Calu3 (cell line): ENCODE data around the gene HYI. TPM values are rescaled to one million over a fixed set of nuclear protein-coding genes. Genes with fewer than 3 reads are reported as not detected.
"Not testable (repeated sequence)": the region's sequence is repeated elsewhere in the genome, so short reads cannot be mapped to it uniquely, and the experiment has no call there.

ENCODE experiments used
- BruUV-seq: library from RNA; stranded (reverse); fragments of 400-500 nt; replicated peaks from 2 replicates; lab custom pipeline; 2021; lab: Mats Ljungman, UMichigan
- CTCF ChIA-PET: fragments of 300-600 bp; sonication (Branson Sonifier 250); formaldehyde crosslinking; loops from one replicate; lab custom pipeline; 2022; ENCODE audit warnings: antibody characterized with exemption; lab: Charles Lee
- DNase-seq: peaks from one replicate; pipeline ENCODE4 v3.0.0; 2022
- H3K27ac Mint-ChIP-seq: one replicate; pipeline ENCODE4 v1.8.0; 2022; ENCODE audit warnings: mixed read lengths; ENCODE audit not compliant: unreplicated experiment
- H3K27me3 Mint-ChIP-seq: one replicate; pipeline ENCODE4 v1.8.0; 2022; ENCODE audit warnings: mixed read lengths; ENCODE audit not compliant: unreplicated experiment
- H3K36me3 Mint-ChIP-seq: one replicate; pipeline ENCODE4 v1.8.0; 2022; ENCODE audit warnings: mild to moderate bottlenecking, moderate library complexity, mixed read lengths; ENCODE audit not compliant: insufficient read depth, unreplicated experiment
- H3K4me1 Mint-ChIP-seq: one replicate; pipeline ENCODE4 v1.8.0; 2022; ENCODE audit warnings: mild to moderate bottlenecking, low read depth, mixed read lengths; ENCODE audit not compliant: unreplicated experiment
- H3K4me3 Mint-ChIP-seq: one replicate; pipeline ENCODE4 v1.8.0; 2022; ENCODE audit warnings: mild to moderate bottlenecking, low read depth, moderate library complexity, mixed read lengths; ENCODE audit not compliant: unreplicated experiment
- H3K9me3 Mint-ChIP-seq: one replicate; pipeline ENCODE4 v1.8.0; 2022; ENCODE audit warnings: low read depth, mixed read lengths; ENCODE audit not compliant: unreplicated experiment
- CTCF ChIP-seq: fragments of 200-600 bp; IDR thresholded peaks from one replicate; pipeline ENCODE4 v1.8.0; 2022; ENCODE audit warnings: antibody characterized with exemption; ENCODE audit not compliant: unreplicated experiment
- intact Hi-C: fragments of 100-400 bp; cut with micrococcal nuclease; formaldehyde crosslinking; loops from one replicate; pipeline ENCODE4 v1.10.0; 2022; ENCODE audit not compliant: unreplicated experiment
- total RNA-seq: library from RNA; stranded (reverse); gene quantifications from 2 replicates; pipeline ENCODE4 v1.2.3, GENCODE V29; 2022

Gene HYI
- total RNA-seq, 1 experiment from 2014 or later: 67.4 TPM

GRCh38 chr1:43464681-43465504 lies 11.2 kb upstream of the HYI start:
- CTCF ChIA-PET: interaction anchor here (0.5 to 0.6 kb wide), 2 partner anchors 164 to 291 kb away, joined by 3 read pairs; no protein-coding TSS in a partner anchor
- Mint-ChIP-seq H3K4me3 (no peak overlapping the region), H3K27ac (no peak overlapping the region), H3K27me3 (no peaks in the 10 kb centered on the region), H3K4me1 (peaks cover 29% of the 10 kb centered on the region), H3K9me3 (peaks cover 6% of the 10 kb centered on the region), H3K36me3 (no peaks in the 10 kb centered on the region)
- no TSS peak for BruUV-seq
- peak; percentile 50 for DNase-seq
- no peak for TF ChIP-seq CTCF
- intact Hi-C loops: no loop called here

DNA sequence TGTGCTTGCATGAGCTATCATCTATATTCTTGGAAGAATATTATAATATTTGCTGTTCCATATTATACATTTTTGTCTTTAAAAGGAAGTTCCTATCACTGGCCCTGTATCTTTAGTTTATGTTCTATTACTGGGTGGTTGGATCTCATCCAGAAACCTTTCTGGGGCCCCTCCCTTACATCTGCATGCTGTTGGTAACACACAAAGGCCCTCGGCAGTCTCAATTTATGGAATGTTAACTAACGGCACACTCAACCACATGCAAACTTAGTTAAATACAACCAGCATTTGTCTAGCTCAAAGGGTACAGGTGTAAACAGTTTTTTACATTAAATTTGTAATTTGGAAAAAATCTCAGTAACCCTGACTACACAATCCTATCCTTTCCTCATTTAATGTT lies 9.7 kb upstream of the HYI start:
- CTCF ChIA-PET: no interaction called here
- no peak for TF ChIP-seq CTCF
- Mint-ChIP-seq H3K4me1 (peaks cover 29% of the 10 kb centered on the region), H3K27me3 (no peaks in the 10 kb centered on the region), H3K9me3 (peaks cover 8% of the 10 kb centered on the region), H3K27ac (no peak overlapping the region), H3K36me3 (no peaks in the 10 kb centered on the region), H3K4me3 (no peak overlapping the region)
- no peak for DNase-seq
- BruUV-seq: no TSS peak
- intact Hi-C loops: no loop called here

- no peak overlapping the region for H3K4me3 Mint-ChIP-seq
- peaks cover 12% of the 10 kb centered on the region for H3K9me3 Mint-ChIP-seq
- H3K36me3 Mint-ChIP-seq: no peaks in the 10 kb centered on the region
- H3K27ac Mint-ChIP-seq: no peak overlapping the region
- intact Hi-C loops: no loop called here
- H3K4me1 Mint-ChIP-seq: peaks cover 23% of the 10 kb centered on the region
- TF ChIP-seq CTCF: no peak
- no peaks in the 10 kb centered on the region for H3K27me3 Mint-ChIP-seq
- no TSS peak for BruUV-seq
- DNase-seq: no peak
- CTCF ChIA-PET: interaction anchor here (0.7 kb wide), 1 partner anchor 236 kb away, joined by 3 read pairs; no protein-coding TSS in a partner anchor
These were observed 7.4 kb upstream of the HYI start for GRCh38 chr1:43460988-43461693.

DNA sequence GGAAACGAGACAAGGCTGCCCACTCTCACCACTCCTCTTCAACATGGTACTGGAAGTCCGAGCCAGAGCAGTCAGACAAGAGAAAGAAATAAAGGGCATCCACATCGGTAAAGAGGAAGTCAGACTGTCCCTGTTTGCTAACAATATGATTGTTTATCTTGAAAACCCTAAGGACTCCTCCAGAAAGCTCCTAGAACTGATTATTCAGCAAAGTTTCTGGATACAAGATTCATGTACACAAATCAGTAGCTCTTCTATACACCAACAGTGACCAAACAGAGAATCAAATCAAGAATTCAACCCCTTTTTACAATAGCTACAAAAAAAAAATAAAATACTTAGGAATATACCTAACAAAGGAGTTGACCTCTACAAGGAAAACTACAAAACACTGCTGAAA lies 4.6 kb upstream of the HYI start:
- H3K4me1 Mint-ChIP-seq: peaks cover 12% of the 10 kb centered on the region

More for the DNA sequence above, 4.6 kb upstream of the HYI start:
- Mint-ChIP-seq H3K36me3 (peaks cover 15% of the 10 kb centered on the region), H3K9me3 (peaks cover 12% of the 10 kb centered on the region)
- H3K27ac Mint-ChIP-seq, intact Hi-C loops, DNase-seq, BruUV-seq, H3K27me3 Mint-ChIP-seq, H3K4me3 Mint-ChIP-seq, CTCF ChIA-PET: not testable (repeated sequence)
